K562 (cell line): ENCODE measurements around the gene NR1H3. TPM values are rescaled to one million over a fixed set of nuclear protein-coding genes. Genes with fewer than 3 reads are reported as not detected.
A peak's percentile ranks its signal among the peaks of the same experiment; 100 is the strongest.

Source experiments
- ARID2 ChIP-seq: fragments of 450-650 bp; IDR thresholded peaks from 2 replicates; pipeline ENCODE4 v1.6.1; 2017; ENCODE audit warnings: antibody characterized with exemption, mild to moderate bottlenecking
- ARID4B ChIP-seq: sonication (generic); formaldehyde crosslinking; IDR thresholded peaks from 2 replicates; pipeline ENCODE4 v1.8.0; 2022; ENCODE audit warnings: mild to moderate bottlenecking, missing genetic modification reagents
- ASH1L ChIP-seq: fragments of 450-650 bp; IDR thresholded peaks from 2 replicates; pipeline ENCODE4 v1.6.1; 2018; ENCODE audit warnings: borderline replicate concordance, mild to moderate bottlenecking, low read depth; ENCODE audit not compliant: partially characterized antibody
- ATF1 ChIP-seq, 2 experiments: fragments of 450-650 bp in 1 of 2; IDR thresholded peaks; 2 replicates each; pipeline ENCODE4 v1.6.1; 2016; ENCODE audit warnings: missing compliant biosample characterization in 1 of 2, missing genetic modification characterization in 1 of 2
- CBX8 ChIP-seq: fragments of 200-600 bp; sonication (generic); IDR thresholded peaks from 2 replicates; pipeline ENCODE4 v1.6.1; 2012; ENCODE audit warnings: borderline replicate concordance, mixed run types, low read depth, mild to moderate bottlenecking, moderate library complexity, mixed read lengths, low read length, control low read depth, inconsistent platforms; ENCODE audit not compliant: poor library complexity, severe bottlenecking; ENCODE audit errors: extremely low read depth
- CGGBP1 ChIP-seq: fragments of 250-450 bp; sonication (Bioruptor Pico); IDR thresholded peaks from 2 replicates; pipeline ENCODE4 v1.9.0; 2021; ENCODE audit warnings: mild to moderate bottlenecking
- CHD2 ChIP-seq: IDR thresholded peaks from 2 replicates; pipeline ENCODE4 v1.6.1; 2011; ENCODE audit warnings: low read depth, low read length
- CREB1 ChIP-seq, 2 experiments: sonication (generic) in 1 of 2; formaldehyde crosslinking in 1 of 2; IDR thresholded peaks; 2 replicates each; pipeline versions ENCODE4 v1.6.1 to v1.8.0; 2012 to 2022; ENCODE audit warnings: inconsistent platforms in 1 of 2, mild to moderate bottlenecking in 1 of 2, missing genetic modification reagents in 1 of 2, moderate library complexity in 1 of 2
- HDAC2 ChIP-seq: fragments of 450-650 bp; IDR thresholded peaks from 2 replicates; pipeline ENCODE4 v1.6.1; 2016; ENCODE audit warnings: mild to moderate bottlenecking
- MITF ChIP-seq: IDR thresholded peaks from 2 replicates; pipeline ENCODE4 v1.6.1; 2014; ENCODE audit warnings: antibody characterized with exemption
- NRF1 ChIP-seq, 2 experiments: fragments of 450-650 bp; IDR thresholded peaks in 1 of 2; conservative IDR thresholded peaks in 1 of 2; 2 replicates each; pipeline ENCODE4 v1.6.1; 2014; ENCODE audit warnings: mild to moderate bottlenecking in 2 of 2
- POLR2A ChIP-seq: fragments of 450-650 bp; conservative IDR thresholded peaks from 2 replicates; pipeline ENCODE4 v1.6.1; 2016
- PTTG1 ChIP-seq: fragments of 450-650 bp; IDR thresholded peaks from 2 replicates; pipeline ENCODE4 v1.6.1; 2016; ENCODE audit warnings: low read depth, mild to moderate bottlenecking, missing genetic modification characterization, missing compliant biosample characterization
- THAP12 ChIP-seq: fragments of 250-450 bp; sonication (Bioruptor Pico); IDR thresholded peaks from 2 replicates; pipeline ENCODE4 v1.9.0; 2021; ENCODE audit warnings: mild to moderate bottlenecking, inconsistent platforms
- THRB ChIP-seq: fragments of 450-650 bp; formaldehyde crosslinking; conservative IDR thresholded peaks from 2 replicates; pipeline ENCODE4 v1.4.0; 2022; ENCODE audit warnings: mild to moderate bottlenecking, missing genetic modification characterization
- ZBTB7A ChIP-seq: IDR thresholded peaks from 2 replicates; pipeline ENCODE4 v1.6.1; 2011; ENCODE audit warnings: low read depth, mild to moderate bottlenecking, low read length, moderate library complexity, borderline replicate concordance; ENCODE audit not compliant: control insufficient read depth
- ZNF134 ChIP-seq: fragments of 250-450 bp; sonication (Bioruptor Pico); conservative IDR thresholded peaks from 2 replicates; pipeline ENCODE4 v1.4.0; 2020
- ZNF282 ChIP-seq: sonication (generic); formaldehyde crosslinking; IDR thresholded peaks from 2 replicates; pipeline ENCODE4 v1.8.1; 2023; ENCODE audit warnings: missing genetic modification reagents
- polyA plus RNA-seq, 8 experiments: library from polyadenylated mRNA; depleted of rRNA in 4 of 8; stranded (reverse) in 5 of 8; unstranded in 3 of 8; fragments of >200 nt; fragmentation: Nextera tagmentation in 2 of 8; fragmentation: Illumina TruSeq in 1 of 8; extraction: Ambion mirVana in 2 of 8; extraction: Trizol in 1 of 8; gene quantifications; 2 replicates each; pipeline versions ENCODE4 v1.2.1 to v1.2.3, GENCODE V29; 2011 to 2014; ENCODE audit warnings: inconsistent platforms in 1 of 8, missing spikeins in 1 of 8
- total RNA-seq, 7 experiments: library from RNA; depleted of rRNA in 6 of 7; stranded (reverse); fragments of >200 nt in 6 of 7; fragmentation: Illumina TruSeq in 2 of 7; extraction: Trizol in 2 of 7; gene quantifications; 2 replicates each; pipeline versions ENCODE4 v1.2.1 to v1.2.3, GENCODE V29; 2011 to 2021; ENCODE audit warnings: low replicate concordance in 1 of 7

Gene NR1H3
- total and polyA plus RNA-seq, 9 of the 15 experiments (the other 6 are each of a cell fraction or from before 2014, with no cell fraction given): 8.2 to 26.0 (median 11.9) TPM

- TF ChIP-seq ATF1 (CRISPR knock-in tag; IDR thresholded peaks at IDR 0.05) (no peak), ATF1 (tag; IDR thresholded peaks at IDR 0.05) (no peak), POLR2A (peak; percentile 78), CBX8 (no peak), ARID2 (no peak), THAP12 (CRISPR knock-in tag) (0 out of 2 replicates have a peak, but pooled peaks have one; percentile 25), ASH1L (no peak), MITF (no peak), ZNF282 (CRISPR knock-in tag) (peak; percentile 51; the same call in 1 of the 2 replicates), HDAC2 (no peak), CREB1 (IDR thresholded peaks at IDR 0.05) (peak; percentile 58; the same call in 1 of the 2 replicates), CREB1 (CRISPR knock-in tag; IDR thresholded peaks at IDR 0.05) (peak; percentile 52; the same call in 1 of the 2 replicates), ZBTB7A (peak; percentile 34; the same call in 1 of the 2 replicates), ARID4B (CRISPR knock-in tag) (peak; percentile 48; the same call in 1 of the 2 replicates), ZNF134 (CRISPR knock-in tag) (no peak), CGGBP1 (CRISPR knock-in tag) (0 out of 2 replicates have a peak, but pooled peaks have one; percentile 28), CHD2 (peak; percentile 2), PTTG1 (tag) (no peak), NRF1 (conservative IDR thresholded peaks at IDR 0.05 in 1 of 2, IDR thresholded peaks at IDR 0.05 in 1 of 2) (peak; percentile 80 to 82), THRB (CRISPR knock-in tag) (no peak)
These were observed 12.1 kb downstream of the NR1H3 start, which contains the start of gene MADD (continued) for GRCh38 chr11:47269829-47270305.
